C4-2B (cell line): Measurements from ENCODE around the gene SHROOM2.

Experiments used
- H3K27ac ChIP-seq: fragments of 450-650 bp; 2 replicates; pipeline ENCODE4 v1.5.1; 2017
- CTCF ChIP-seq: fragments of 450-650 bp; conservative IDR thresholded peaks from 2 replicates; pipeline ENCODE4 v1.5.1; 2017; ENCODE audit warnings: mild to moderate bottlenecking
- ZFX ChIP-seq: fragments of 450-650 bp; IDR thresholded peaks from 2 replicates; pipeline ENCODE4 v1.6.1; 2017

Gene SHROOM2

GRCh38 chrX:9983441-9983840, 197.2 kb downstream of the SHROOM2 start:
- TF ChIP-seq ZFX (no peak), CTCF (no peak)
- no peak overlapping the region for H3K27ac ChIP-seq

DNA sequence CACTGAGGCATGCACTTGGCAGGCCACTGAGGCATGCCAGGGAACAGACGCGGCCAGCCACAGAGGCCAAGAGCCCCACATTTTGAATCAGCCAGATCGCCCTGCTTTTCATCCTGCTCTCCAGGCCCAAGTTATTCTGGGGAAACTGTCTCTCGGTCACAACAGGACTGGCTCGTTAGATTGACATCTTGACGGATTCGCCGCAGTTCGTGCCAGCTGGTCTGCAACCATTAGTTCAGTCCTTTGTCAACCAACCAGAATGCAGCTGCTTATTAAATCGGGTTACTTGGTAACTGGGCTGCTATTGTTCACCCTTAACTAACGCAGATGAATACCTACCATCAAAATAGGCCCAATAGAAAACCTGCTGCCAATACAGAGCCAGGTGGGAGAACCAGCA, 197.6 kb downstream of the SHROOM2 start:
- TF ChIP-seq ZFX (no peak), CTCF (no peak)
- H3K27ac ChIP-seq: no peak overlapping the region

DNA sequence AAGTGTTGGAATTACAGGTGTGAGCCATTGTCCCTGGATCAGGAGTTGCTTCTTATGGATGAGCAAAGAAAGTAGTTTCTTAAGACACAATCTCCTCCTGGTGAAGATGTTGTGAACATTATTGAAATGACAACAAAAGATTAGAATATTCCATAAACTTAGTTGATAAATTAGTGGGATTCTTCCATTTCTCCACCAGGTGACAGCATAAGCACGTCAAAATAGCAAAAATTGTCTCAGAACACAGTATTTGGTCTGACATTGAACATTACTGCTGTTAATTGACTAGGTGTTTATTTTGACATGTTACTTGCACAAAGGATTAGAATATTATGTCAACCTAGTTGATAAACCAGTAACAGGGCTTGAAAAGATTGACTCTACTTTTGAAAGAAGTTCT, 202.5 kb downstream of the SHROOM2 start:
- H3K27ac ChIP-seq: no peak overlapping the region
- TF ChIP-seq ZFX: no peak
- TF ChIP-seq CTCF: peak; percentile 53

DNA sequence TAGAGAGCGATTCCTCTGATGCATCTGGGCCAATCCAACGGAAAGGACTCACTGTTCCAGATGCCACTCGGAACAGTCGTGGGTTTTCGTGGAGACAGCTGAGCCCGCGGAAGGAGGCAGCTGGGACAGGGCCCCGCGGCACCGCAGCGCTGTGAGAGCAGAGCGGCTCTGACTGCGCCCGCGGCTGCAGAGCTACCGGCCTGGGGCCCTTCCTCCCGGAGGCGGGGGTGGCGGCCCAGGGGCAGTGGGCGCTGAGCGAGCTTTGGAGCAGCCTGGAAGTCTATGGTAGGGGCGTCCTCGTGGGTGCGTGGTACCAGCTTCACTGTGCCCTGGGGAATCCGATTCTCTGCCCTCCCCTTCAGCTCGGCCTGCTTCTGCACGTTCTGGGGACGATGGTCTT, 205.8 kb downstream of the SHROOM2 start:
- no peak overlapping the region for H3K27ac ChIP-seq
- no peak for TF ChIP-seq ZFX

DNA sequence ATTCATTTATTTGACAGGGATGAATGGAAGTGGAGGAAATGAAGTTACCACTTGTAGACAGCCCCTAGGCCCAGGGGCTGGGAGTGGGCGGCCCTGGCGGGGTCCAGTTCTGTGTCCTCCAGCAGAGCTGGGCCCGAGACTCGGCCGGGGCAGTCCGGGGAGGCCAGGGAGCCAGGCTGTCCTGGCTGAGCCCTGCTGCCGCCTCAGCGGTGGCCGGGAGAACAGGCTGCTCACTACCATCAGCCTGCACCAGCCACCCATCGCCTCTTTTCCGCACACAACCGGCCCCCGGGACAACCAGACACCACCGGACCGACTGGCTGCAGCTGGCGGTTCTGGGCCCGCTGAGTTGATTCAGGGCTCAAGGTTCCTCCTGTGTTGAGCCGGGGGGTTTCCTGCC, 206.5 kb downstream of the SHROOM2 start:
- TF ChIP-seq CTCF: no peak
- no peak for TF ChIP-seq ZFX
- no peak overlapping the region for H3K27ac ChIP-seq

DNA sequence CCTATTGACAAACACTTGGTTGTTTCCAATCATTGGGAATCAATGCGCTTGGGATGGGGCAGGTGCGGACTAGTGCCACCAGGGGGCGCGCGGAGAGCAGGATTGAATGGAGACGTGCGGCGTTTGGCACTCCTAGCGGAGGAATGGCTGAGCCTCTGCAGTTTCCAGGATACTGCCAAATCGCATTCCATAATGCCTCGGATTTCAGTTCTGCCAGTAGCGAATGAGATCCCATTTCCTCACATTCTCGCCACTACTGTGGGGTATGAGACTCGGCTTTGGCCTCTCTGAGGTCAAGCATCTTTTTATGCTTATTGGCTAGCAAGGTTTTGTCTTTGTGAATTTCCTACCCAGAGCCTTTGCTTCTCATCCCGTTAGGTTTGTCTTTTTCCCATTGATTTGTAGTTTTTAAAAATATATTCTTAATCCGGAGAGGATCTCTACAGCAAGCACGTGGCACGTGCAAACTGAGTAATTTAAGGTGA, 209.7 kb downstream of the SHROOM2 start:
- H3K27ac ChIP-seq: no peak overlapping the region
- no peak for TF ChIP-seq ZFX
- TF ChIP-seq CTCF: peak; percentile 85

DNA sequence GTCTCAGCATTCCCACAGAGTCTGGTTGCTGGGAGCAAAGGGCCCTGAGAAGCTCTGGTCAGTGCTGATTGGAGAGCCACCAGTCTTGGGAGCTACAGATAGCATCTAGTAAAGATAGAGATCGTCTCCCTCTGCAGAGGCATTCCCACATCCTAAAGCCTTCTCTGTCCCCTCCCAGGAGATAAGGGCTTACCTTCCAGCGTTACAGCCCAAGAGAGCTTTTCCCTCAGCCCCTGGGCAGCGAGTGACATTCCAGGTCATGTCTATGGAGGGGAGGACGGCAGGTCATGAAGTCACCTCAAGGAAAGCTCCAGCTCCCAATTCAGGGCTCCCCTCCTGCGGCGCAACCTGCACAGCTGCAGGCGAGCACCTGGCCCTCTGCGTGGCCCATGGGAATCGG, 210.8 kb downstream of the SHROOM2 start:
- no peak overlapping the region for H3K27ac ChIP-seq
- no peak for TF ChIP-seq CTCF
- TF ChIP-seq ZFX: no peak

DNA sequence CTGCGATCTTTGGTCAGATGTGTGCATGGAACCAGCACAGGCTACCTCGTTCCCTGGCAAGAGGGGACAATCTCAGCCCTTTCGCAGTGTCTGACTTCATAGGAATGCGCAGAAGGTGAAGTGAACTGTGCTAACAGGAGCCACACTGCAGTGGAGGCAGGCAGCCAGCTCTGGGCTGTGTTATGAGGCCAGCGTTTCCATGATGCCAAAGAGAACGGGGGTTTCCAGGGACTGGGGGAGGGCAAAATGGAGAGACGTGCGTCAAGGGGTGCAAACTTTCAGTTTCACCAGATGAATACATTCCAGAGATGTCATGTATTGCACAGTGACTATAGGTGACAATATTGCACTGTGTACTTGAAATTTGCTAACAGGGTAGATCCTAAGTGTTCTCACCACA, 211.3 kb downstream of the SHROOM2 start:
- no peak overlapping the region for H3K27ac ChIP-seq
- no peak for TF ChIP-seq ZFX
